Hematopoietic multipotent progenitor cell treated with erythropoietin and hydrocortisone succinate and interleukin-3 and kit ligand, for 6 days (in vitro differentiated cells): Measurements from ENCODE around the gene SLC10A2.
A peak's percentile ranks its signal among the peaks of the same experiment; 100 is the strongest.
"Not testable (repeated sequence)": the region's sequence is repeated elsewhere in the genome, so short reads cannot be mapped to it uniquely, and the experiment has no call there.

Experiments used
- DNase-seq: peaks from one replicate; pipeline ENCODE4 v3.0.0-alpha.2; 2015

The SLC10A2 gene, protein sequence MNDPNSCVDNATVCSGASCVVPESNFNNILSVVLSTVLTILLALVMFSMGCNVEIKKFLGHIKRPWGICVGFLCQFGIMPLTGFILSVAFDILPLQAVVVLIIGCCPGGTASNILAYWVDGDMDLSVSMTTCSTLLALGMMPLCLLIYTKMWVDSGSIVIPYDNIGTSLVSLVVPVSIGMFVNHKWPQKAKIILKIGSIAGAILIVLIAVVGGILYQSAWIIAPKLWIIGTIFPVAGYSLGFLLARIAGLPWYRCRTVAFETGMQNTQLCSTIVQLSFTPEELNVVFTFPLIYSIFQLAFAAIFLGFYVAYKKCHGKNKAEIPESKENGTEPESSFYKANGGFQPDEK

DNA sequence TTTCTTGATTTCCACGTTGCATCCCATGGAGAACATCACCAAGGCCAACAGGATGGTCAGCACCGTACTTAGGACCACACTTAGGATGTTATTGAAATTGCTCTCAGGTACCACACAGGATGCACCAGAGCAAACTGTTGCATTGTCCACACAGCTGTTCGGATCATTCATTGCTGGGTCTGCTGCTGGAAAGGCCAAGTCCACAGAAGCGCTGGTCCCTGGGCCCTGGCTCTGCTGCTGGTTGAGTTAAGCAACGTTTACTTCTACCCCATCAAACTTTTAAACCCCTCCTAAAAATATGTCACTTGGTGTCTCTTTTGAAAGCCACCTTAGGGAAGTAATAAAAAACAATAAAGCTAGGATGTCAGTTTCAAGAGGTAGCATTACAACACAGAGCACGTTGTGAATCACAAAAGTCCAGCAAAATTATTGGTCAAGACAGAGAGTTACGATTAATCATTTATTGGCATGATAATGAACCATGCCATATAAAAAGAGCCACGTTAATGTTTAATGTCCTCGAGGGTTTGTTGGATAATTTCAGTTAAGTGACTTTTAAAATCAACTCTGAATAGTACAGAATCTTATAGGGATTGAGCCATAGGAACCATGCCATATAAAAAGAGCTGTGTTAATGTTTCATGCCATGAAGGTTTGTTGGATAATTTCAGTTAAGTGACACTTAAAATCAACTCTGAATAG is at the start of gene SLC10A2:
Gene SLC10A2, minus strand, starts transcription at position 339 of the 702 bp plus-strand sequence. Its CDS starts 168 bp downstream, at position 171.
- no peak for DNase-seq

GRCh38 chr13:103107580-103107979 is 41.4 kb upstream of the SLC10A2 start:
- no peak for DNase-seq

DNA sequence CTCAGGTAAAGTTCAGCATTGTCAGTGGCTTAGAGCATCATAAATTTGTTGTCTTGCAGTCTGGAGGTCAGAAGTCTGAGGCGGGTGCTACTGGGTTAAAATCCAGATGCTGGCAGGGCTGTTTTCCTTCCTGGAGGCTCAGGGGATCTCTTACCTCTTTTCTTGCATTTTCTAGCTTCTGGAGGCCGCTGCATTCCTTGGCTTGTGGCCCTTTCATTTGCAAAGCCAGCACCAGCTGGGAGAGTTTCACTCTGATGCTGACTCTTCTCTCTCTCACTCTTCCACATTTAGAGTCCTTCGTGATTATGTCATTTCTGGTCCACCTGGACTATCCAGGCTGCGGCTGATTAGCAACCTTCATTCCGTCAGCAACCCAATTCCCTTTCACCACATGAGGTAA is 38.1 kb upstream of the SLC10A2 start:
- DNase-seq = no peak

DNA sequence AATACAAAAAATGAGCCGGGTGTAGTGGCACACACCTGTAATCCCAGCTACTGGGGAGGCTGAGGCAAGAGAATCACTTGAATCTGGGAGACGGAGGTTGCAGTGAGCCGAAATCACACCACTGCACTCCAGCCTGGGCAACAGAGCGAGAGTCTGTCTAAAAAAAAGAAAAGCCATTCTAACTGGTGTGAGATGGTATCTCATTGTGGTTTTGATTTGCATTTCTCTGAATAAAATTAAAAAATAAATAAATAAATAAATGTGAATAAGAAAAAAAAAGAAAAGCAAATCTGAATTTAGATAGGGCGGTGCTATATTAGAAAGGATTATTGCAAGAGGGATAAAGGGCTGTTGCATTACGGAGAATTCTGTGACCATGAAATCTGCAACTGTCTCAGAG is 37.2 kb upstream of the SLC10A2 start:
- DNase-seq = not testable (repeated sequence)

GRCh38 chr13:103102482-103102881 is 36.3 kb upstream of the SLC10A2 start:
- no peak for DNase-seq

DNA sequence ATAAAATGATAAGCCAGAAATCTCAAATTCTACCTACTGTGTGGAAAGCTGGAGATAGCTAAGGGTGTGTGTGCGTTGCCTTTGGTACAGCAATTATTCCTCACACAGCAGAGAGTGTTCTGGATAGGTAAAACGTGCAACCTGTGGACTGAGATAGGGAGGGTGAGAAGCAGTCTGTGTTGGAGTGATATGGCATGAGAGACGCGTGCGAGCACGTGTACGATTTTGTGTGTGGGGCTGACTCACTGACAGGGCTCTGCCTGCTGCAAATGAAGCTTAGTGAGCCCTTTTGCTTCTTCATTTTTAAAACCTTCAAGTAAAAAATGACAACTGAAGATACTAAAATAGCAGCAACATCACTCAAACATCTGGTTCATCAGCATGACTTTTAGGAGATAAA is 35.7 kb upstream of the SLC10A2 start:
- peak; percentile 43 for DNase-seq

DNA sequence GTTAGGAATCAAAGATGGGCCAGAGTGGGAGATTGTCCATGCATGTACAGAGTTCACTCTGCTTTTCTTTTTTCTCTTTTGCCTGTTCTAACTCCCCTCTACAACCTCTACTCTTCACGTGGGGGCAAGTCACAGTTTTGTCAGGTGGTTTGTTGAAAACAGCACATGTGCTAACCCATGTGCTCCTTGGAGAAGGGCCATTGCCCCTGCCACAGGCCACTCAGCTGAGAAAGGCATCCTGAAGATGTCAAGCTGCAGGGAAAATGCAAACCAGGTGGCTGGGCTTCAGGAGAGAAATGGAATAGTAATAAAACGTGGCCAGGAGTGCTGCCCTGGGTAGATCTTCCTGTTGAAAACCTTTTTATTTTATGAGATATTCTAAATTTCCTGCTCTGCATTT is 35.3 kb upstream of the SLC10A2 start:
- no peak for DNase-seq

- DNase-seq = no peak
These were observed 34.6 kb upstream of the SLC10A2 start for GRCh38 chr13:103100830-103101229.

GRCh38 chr13:103099722-103100293 is 33.6 kb upstream of the SLC10A2 start:
- no peak for DNase-seq

DNA sequence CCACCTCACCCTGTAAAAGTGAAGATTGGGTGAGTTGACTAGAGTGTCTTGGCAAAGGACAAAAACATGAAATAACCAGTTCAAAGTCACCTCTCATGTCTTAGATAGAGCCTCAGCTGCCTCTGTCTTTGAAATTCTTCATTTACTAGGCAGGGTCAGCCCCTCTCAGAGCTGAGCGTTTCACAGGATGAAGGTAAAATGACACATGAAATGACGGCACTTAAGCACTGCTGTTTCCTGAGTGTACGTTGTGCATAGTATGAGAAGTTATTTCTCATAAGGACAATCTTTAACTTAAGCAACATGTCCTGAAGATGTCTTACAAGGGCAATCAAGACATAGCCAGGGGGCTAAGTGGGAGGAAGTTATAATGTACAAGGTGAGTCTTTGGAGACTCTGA is 32.3 kb upstream of the SLC10A2 start:
- DNase-seq = no peak

GRCh38 chr13:103097366-103097928 is 31.2 kb upstream of the SLC10A2 start:
- DNase-seq = no peak

DNA sequence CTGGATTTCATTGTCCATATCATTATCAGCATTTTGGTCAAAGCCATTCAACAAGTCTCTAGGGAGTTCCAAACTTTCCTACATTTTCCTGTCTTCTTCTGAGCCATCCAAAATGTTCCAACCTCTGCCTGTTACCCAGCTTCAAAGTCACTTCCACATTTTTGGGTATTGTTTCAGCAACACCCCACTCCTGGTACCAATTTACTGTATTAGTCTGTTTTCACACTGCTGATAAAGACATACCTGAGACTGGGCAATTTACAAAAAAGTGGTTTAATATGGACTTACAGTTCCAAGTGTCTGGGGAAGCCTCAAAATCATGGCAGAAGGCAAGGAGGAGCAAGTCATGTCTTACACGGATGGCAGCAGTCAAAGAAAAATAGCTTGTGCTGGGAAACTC is 27.4 kb upstream of the SLC10A2 start:
- not testable (repeated sequence) for DNase-seq

DNA sequence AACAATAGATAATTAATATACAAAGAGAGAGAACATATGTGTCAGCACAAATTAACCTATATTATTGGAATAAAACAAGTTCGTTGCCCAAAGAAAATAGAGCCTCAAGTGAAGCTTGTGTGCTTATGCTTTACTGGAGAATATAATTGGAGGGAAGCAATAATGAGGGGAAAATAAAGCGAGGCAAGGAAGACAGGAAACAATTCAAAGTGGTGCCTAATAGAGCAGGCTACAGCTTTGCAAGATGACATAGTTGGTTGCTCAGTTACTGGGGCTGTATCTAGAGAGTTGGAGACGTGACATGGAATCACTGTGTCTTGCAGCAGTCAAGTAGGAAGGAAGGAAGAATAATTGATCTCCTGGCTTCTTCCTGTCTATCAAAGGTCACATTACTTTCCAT is 21.1 kb upstream of the SLC10A2 start:
- no peak for DNase-seq

DNA sequence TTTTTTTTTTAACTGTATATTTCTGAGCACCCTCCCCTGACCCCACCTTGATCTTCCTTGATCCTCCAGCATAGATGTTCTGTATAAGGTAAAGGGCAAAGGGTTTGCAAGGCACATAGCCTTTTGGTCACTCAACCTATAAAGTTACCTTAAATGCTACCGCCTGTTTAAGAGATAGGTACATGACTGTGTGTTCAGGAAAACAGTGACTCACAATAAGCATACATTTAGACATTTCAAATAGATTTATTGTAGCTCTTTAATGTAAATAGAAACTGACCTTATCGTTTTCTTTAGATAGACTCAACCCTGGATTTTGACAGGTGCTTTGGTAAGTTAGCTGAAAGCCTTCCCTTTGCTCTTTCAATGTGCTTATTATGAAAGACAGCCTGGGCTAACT is 15.2 kb upstream of the SLC10A2 start:
- no peak for DNase-seq

DNA sequence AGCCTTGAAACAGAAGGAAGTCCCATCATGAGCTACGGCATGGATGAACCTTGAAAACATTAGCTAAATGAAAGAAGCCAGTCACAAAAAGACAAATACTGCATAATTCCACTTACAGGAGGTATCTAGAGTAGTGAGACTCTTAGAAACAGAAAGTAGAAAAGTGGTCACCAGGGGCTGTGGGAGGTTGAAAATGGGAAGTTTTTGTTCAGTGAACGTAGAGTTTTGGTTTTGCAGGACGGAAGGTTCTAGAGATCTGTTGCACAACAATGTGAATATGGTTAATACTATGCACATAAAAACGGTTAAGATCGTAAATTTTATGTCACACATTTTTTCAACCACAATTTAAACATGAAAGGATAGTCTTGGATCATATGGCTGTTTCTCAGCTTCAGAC is 11.9 kb upstream of the SLC10A2 start:
- DNase-seq = no peak

DNA sequence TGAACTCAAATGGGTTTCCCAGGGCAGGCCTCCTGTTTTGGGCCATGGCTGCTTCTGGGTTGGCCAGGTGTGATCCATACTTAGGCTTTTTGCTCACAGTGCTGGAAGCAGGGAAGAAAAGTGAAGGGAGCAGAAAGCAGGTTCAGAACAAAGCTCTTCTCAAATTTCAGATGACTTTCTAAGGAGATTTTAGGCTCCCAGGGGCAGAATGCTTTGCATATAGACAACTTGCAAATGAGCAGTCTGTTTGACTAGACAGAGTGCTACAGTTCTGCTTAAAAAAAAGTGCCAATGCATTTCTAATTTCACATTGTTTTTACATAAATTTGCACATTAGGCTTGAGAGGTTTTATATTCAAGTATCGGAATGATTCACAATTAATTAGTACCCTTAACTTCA is 2.6 kb upstream of the SLC10A2 start:
- no peak for DNase-seq

DNA sequence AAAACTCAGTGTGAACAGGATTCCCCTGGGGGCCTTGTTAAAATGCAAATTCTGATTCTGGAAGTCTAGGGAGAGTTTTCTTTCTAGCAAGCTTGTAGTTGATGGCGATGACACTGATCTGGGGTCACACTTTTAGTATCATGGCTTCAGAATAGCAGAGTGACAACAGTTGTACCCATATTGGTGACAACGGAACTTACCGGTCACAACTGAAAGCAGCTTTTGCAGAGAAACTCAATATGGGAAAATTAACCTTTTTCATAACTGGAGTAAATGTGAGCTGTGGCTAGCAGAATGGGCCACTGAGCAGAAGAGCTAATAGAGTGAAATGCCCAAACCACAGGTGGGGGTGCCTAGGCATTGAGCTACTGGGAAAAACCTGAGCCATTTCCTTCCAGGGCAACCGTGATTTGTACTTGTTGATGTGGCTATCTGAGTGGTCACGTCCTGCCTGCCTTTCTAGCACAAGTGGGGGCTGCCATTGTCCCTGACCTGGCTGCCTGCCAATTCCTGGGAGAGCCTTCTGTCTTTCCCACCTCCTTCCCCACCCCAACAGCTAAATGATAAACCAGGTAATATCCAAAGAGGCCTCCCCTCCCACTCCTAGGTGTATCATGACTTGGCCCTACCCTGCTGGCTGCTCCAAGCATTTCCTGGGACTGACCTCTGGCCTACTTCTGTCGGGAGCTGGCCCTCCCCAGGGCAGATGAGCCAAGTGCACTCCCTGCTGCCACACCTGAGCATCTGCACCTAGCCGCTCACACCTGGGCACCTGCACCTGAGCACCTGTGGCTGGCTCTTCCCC is 1.7 kb upstream of the SLC10A2 start:
- DNase-seq = no peak

- no peak for DNase-seq
These were observed 646 bp upstream of the SLC10A2 start for GRCh38 chr13:103066781-103067345.

DNA sequence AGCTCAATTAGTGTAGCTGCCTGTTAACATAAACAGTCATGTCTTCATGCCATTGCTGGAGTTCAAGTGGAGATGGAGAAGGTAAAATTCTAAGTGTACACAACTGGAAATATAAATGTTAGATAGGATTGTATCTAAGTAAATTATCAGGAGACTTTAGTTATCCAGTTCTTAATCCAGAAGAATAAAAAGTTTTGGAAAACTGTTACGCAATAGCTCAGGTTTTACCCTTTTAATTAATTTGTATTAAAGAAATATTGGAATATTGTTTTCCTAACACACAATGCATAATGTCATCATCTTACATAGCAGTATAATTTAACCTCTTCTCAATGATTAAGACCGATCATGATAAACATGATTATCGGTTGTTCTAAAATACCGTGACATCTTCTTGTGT is 2.8 kb downstream of the SLC10A2 start:
- no peak for DNase-seq

- DNase-seq = no peak
These were observed 4.1 kb downstream of the SLC10A2 start for GRCh38 chr13:103062079-103062478.

DNA sequence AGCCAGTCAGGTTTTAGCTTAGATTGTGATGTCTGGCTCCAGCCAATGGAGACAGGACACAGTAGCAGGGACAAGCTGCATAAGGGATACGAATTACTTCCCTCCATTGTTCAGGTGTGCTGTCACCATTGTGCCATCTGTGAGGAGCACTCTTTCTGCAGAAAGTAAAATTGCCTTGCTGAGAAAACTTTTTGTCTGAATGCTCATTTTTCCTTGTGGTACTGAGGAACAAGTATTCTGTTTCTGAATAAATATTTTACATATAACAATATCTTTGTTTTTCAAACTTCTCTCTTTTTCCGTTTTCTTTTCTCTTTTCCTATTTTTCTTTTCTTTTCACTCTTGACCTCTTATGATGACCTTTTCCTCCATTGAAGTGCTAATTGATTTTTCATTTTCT is 10.2 kb downstream of the SLC10A2 start:
- DNase-seq = no peak

GRCh38 chr13:103055166-103055565 is 11.1 kb downstream of the SLC10A2 start:
- DNase-seq = no peak

DNA sequence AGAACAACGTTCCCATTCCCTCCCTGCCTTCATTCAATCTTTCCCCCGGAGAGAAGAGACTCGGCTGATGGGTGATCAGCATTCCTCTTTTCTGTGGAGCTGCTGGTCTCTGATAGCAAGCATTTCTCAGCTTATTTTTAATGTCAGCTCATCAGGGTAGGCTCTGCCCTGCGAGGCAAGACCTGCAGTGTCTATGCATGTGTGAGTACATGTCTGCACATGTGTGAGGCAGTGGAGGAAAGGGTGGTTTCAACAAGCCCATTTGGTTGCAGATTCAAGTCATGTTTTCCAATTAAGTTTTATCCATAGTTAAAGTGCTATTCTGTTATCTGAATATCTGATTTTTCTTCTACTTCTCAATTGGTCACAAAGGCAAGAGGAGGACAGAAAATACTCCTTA is 19.5 kb downstream of the SLC10A2 start:
- DNase-seq = no peak
